OCI-M1 (cell line): ENCODE data around the gene METTL4.

Experiments
- DNase-seq: peaks from one replicate; lab custom pipeline; 2025; lab: John Stamatoyannopoulos, UW

METTL4 gene

GRCh38 chr18:2571200-2572170 lies at the start of gene METTL4, which contains the start of gene NDC80:
Gene METTL4, minus strand, starts transcription at chr18:2571505. Its CDS starts 4,289 bp downstream, at chr18:2567216.
Gene NDC80, plus strand, starts transcription at chr18:2571557. Its CDS starts 1,429 bp downstream, at chr18:2572986.
- peak; percentile 97 for DNase-seq

- DNase-seq: no peak
These were observed 46.7 kb upstream of the METTL4 start for GRCh38 chr18:2618009-2618408.

GRCh38 chr18:2617401-2617998 lies 46.2 kb upstream of the METTL4 start:
- DNase-seq: no peak

- DNase-seq: no peak
These were observed 41.7 kb upstream of the METTL4 start for GRCh38 chr18:2612996-2613395.

GRCh38 chr18:2610549-2610948 lies 39.2 kb upstream of the METTL4 start:
- DNase-seq: no peak

GRCh38 chr18:2609604-2610003 lies 38.3 kb upstream of the METTL4 start:
- no peak for DNase-seq

- peak; percentile 52 for DNase-seq
These were observed 35.0 kb upstream of the METTL4 start for GRCh38 chr18:2606335-2606734.

- no peak for DNase-seq
These were observed 31.5 kb upstream of the METTL4 start for GRCh38 chr18:2602844-2603243.

GRCh38 chr18:2597639-2598038 lies 26.3 kb upstream of the METTL4 start:
- DNase-seq: no peak

- DNase-seq: no peak
These were observed 19.0 kb upstream of the METTL4 start for GRCh38 chr18:2590303-2590702.

- no peak for DNase-seq
These were observed 18.2 kb upstream of the METTL4 start for GRCh38 chr18:2589345-2590068.

GRCh38 chr18:2588666-2589344 lies 17.5 kb upstream of the METTL4 start:
- DNase-seq: no peak

GRCh38 chr18:2587788-2588187 lies 16.5 kb upstream of the METTL4 start:
- peak; percentile 27 for DNase-seq

- no peak for DNase-seq
These were observed 2.1 kb upstream of the METTL4 start for GRCh38 chr18:2573408-2573807.

GRCh38 chr18:2572892-2573291 lies 1.6 kb upstream of the METTL4 start:
- no peak for DNase-seq

- peak; percentile 55 for DNase-seq
These were observed 865 bp upstream of the METTL4 start for GRCh38 chr18:2572171-2572569.

GRCh38 chr18:2570772-2571199 lies 519 bp downstream of the METTL4 start:
- peak; percentile 91 for DNase-seq

- no peak for DNase-seq
These were observed 1.7 kb downstream of the METTL4 start for GRCh38 chr18:2569338-2570207.

- DNase-seq: no peak
These were observed 2.7 kb downstream of the METTL4 start for GRCh38 chr18:2568605-2569004.

- DNase-seq: no peak
These were observed 3.2 kb downstream of the METTL4 start for GRCh38 chr18:2568129-2568528.

GRCh38 chr18:2564373-2564772 lies 6.9 kb downstream of the METTL4 start:
- DNase-seq: no peak
